Activated CD8-positive, alpha-beta T cell treated with anti-CD3 and anti-CD28 coated beads for 36 hours (primary cell): Measurements from ENCODE around the gene FAM114A2. TPM values are rescaled to one million over a fixed set of nuclear protein-coding genes. Genes with fewer than 3 reads are reported as not detected.

Source experiments
- ATAC-seq: fragments of 200-7000 bp; cut with Tn5 transposase; one replicate; pipeline ENCODE4 v1.10.0; 2021; ENCODE audit warnings: mild to moderate bottlenecking, moderate library complexity
- CTCF ChIA-PET: fragments of 350-600 bp; sonication (Branson Sonifier 250); formaldehyde crosslinking; loops from one replicate; lab custom pipeline; 2021; ENCODE audit warnings: antibody characterized with exemption; lab: Charles Lee
- POLR2A ChIA-PET: fragments of 350-600 bp; sonication (Branson Sonifier 250); formaldehyde crosslinking; loops from one replicate; lab custom pipeline; 2021; ENCODE audit warnings: antibody characterized with exemption; lab: Charles Lee
- DNase-seq: peaks from one replicate; pipeline ENCODE4 v3.0.0-alpha.2; 2020
- H3K27ac Mint-ChIP-seq: one replicate; pipeline ENCODE4 v1.8.0; 2021; ENCODE audit warnings: mild to moderate bottlenecking, mixed read lengths
- H3K27me3 Mint-ChIP-seq: one replicate; pipeline ENCODE4 v1.8.0; 2021; ENCODE audit warnings: mixed read lengths
- H3K36me3 Mint-ChIP-seq: one replicate; pipeline ENCODE4 v1.8.0; 2021; ENCODE audit warnings: low read depth, mixed read lengths
- H3K4me1 Mint-ChIP-seq: one replicate; pipeline ENCODE4 v1.8.0; 2021; ENCODE audit warnings: low read depth, mixed read lengths
- H3K4me3 Mint-ChIP-seq: one replicate; pipeline ENCODE4 v1.8.0; 2021; ENCODE audit warnings: mild to moderate bottlenecking, moderate library complexity, mixed read lengths
- H3K9me3 Mint-ChIP-seq: one replicate; pipeline ENCODE4 v1.8.0; 2021; ENCODE audit warnings: mixed read lengths
- intact Hi-C: fragments of 100-400 bp; cut with micrococcal nuclease; formaldehyde crosslinking; loops from one replicate; pipeline ENCODE4 v1.10.0; 2022
- total RNA-seq, 2 experiments: library from RNA; stranded (reverse); gene quantifications; one replicate each; pipeline ENCODE4 v1.2.3, GENCODE V29; 2021
- TF ChIP-seq, protein P1 (sequence below): fragments of 200-600 bp; IDR thresholded peaks from one replicate; pipeline ENCODE4 v1.8.0; 2022; ENCODE audit warnings: antibody characterized with exemption, mild to moderate bottlenecking

Gene FAM114A2
- total RNA-seq, 2 experiments from 2014 or later, result 25.6 to 26.9 TPM

- H3K9me3 Mint-ChIP-seq, result no peaks in the 10 kb centered on the region
- POLR2A ChIA-PET, result interaction anchor here (0.7 kb wide), 1 partner anchor 63 kb away, joined by 3 read pairs; no protein-coding TSS in a partner anchor
- H3K27ac Mint-ChIP-seq, result no peak overlapping the region
- DNase-seq (no peak), ATAC-seq (no peak)
- TF ChIP-seq, protein P1, sequence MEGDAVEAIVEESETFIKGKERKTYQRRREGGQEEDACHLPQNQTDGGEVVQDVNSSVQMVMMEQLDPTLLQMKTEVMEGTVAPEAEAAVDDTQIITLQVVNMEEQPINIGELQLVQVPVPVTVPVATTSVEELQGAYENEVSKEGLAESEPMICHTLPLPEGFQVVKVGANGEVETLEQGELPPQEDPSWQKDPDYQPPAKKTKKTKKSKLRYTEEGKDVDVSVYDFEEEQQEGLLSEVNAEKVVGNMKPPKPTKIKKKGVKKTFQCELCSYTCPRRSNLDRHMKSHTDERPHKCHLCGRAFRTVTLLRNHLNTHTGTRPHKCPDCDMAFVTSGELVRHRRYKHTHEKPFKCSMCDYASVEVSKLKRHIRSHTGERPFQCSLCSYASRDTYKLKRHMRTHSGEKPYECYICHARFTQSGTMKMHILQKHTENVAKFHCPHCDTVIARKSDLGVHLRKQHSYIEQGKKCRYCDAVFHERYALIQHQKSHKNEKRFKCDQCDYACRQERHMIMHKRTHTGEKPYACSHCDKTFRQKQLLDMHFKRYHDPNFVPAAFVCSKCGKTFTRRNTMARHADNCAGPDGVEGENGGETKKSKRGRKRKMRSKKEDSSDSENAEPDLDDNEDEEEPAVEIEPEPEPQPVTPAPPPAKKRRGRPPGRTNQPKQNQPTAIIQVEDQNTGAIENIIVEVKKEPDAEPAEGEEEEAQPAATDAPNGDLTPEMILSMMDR, result no peak
- intact Hi-C loops, result no loop called here
- peaks cover 14% of the 10 kb centered on the region for H3K36me3 Mint-ChIP-seq
- no peak overlapping the region for H3K4me3 Mint-ChIP-seq
- peaks cover 55% of the 10 kb centered on the region for H3K4me1 Mint-ChIP-seq
- CTCF ChIA-PET, result interaction anchor here (1.1 to 1.4 kb wide), 2 partner anchors 28 to 169 kb away, joined by 3 read pairs; no protein-coding TSS in a partner anchor
- H3K27me3 Mint-ChIP-seq, result no peaks in the 10 kb centered on the region
Observed at GRCh38 chr5:154044581-154044980, 5.9 kb upstream of the FAM114A2 start.

GRCh38 chr5:154044099-154044498 is 5.4 kb upstream of the FAM114A2 start:
- no peak for DNase-seq
- no peak for ATAC-seq
- H3K4me3 Mint-ChIP-seq, result no peak overlapping the region
- no peaks in the 10 kb centered on the region for H3K9me3 Mint-ChIP-seq
- peaks cover 11% of the 10 kb centered on the region for H3K36me3 Mint-ChIP-seq
- POLR2A ChIA-PET, result no interaction called here
- H3K27ac Mint-ChIP-seq, result no peak overlapping the region
- intact Hi-C loops, result no loop called here
- no peaks in the 10 kb centered on the region for H3K27me3 Mint-ChIP-seq
- H3K4me1 Mint-ChIP-seq, result peaks cover 60% of the 10 kb centered on the region
- CTCF ChIA-PET, result interaction anchor here (1.1 kb wide), 1 partner anchor 169 kb away, joined by 3 read pairs; no protein-coding TSS in a partner anchor
- TF ChIP-seq, protein P1, result no peak

- Mint-ChIP-seq H3K27me3 (no peaks in the 10 kb centered on the region), H3K36me3 (peaks cover 14% of the 10 kb centered on the region), H3K9me3 (no peaks in the 10 kb centered on the region), H3K4me1 (peaks cover 57% of the 10 kb centered on the region), H3K4me3 (no peak overlapping the region), H3K27ac (no peak overlapping the region)
- POLR2A ChIA-PET, result no interaction called here
- intact Hi-C loops, result no loop called here
- DNase-seq, result no peak
- CTCF ChIA-PET, result interaction anchor here (1.5 to 2.7 kb wide), 3 partner anchors 11 to 30 kb away, joined by 3 to 15 read pairs (median 4); no protein-coding TSS in a partner anchor
- TF ChIP-seq, protein P1, result no peak
- no peak for ATAC-seq
Observed at GRCh38 chr5:154042766-154043165, 4.1 kb upstream of the FAM114A2 start.

GRCh38 chr5:154039458-154039829 is 734 bp upstream of the FAM114A2 start:
- ATAC-seq, result no peak
- Mint-ChIP-seq H3K4me1 (peaks cover 61% of the 10 kb centered on the region), H3K9me3 (no peaks in the 10 kb centered on the region), H3K27ac (peak overlapping the region; percentile 97), H3K4me3 (peak overlapping the region; percentile 98), H3K27me3 (no peaks in the 10 kb centered on the region), H3K36me3 (peaks cover 7% of the 10 kb centered on the region)
- intact Hi-C loops, result no loop called here
- ChIA-PET POLR2A (interaction anchor here (0.7 to 1.7 kb wide), 6 partner anchors 11 to 1733 kb away, joined by 3 to 7 read pairs (median 3); partner anchors contain the start of gene GEMIN5), CTCF (interaction anchor here (1.2 to 2.4 kb wide), 5 partner anchors 10 to 382 kb away, joined by 3 to 11 read pairs (median 6); no protein-coding TSS in a partner anchor)
- DNase-seq, result no peak
- TF ChIP-seq, protein P1, result no peak

GRCh38 chr5:154038261-154038706 is 426 bp downstream of the FAM114A2 start:
- H3K4me3 Mint-ChIP-seq, result peak overlapping the region; percentile 98
- peak overlapping the region; percentile 97 for H3K27ac Mint-ChIP-seq
- peaks cover 11% of the 10 kb centered on the region for H3K36me3 Mint-ChIP-seq
- DNase-seq, result peak; percentile 74
- peaks cover 58% of the 10 kb centered on the region for H3K4me1 Mint-ChIP-seq
- intact Hi-C loops, result no loop called here
- ChIA-PET POLR2A (interaction anchor here (1.0 to 1.7 kb wide), 6 partner anchors 12 to 900 kb away, joined by 3 to 7 read pairs (median 3); partner anchors contain the start of genes GALNT10 and GEMIN5), CTCF (interaction anchor here (0.8 to 2.4 kb wide), 7 partner anchors 11 to 383 kb away, joined by 3 to 11 read pairs (median 6); partner anchors contain the start of gene GALNT10)
- H3K9me3 Mint-ChIP-seq, result no peaks in the 10 kb centered on the region
- no peaks in the 10 kb centered on the region for H3K27me3 Mint-ChIP-seq
- TF ChIP-seq, protein P1, result no peak
- ATAC-seq, result peak; percentile 63
